ENCODE data around the gene RAMP3.

The RAMP3 gene

GRCh38 chr7:45196374-45196773 lies 38.8 kb downstream of the RAMP3 start:
- no peak overlapping the region for H3K4me2 ChIP-seq
- no peak for TF ChIP-seq CTCF (conservative IDR thresholded peaks at IDR 0.05; ENCODE audit: low read depth, low read length)
- H3K4me3 ChIP-seq (IDR thresholded peaks at IDR 0.05; ENCODE audit: insufficient read depth, low read depth, low read length), result no peak overlapping the region
- H3K27me3 ChIP-seq (ENCODE audit: insufficient read depth, low read depth), result no peaks in the 10 kb centered on the region
- H2AFZ ChIP-seq (ENCODE audit: low read depth), result no peak overlapping the region
- no peaks in the 10 kb centered on the region for H4K20me1 ChIP-seq (ENCODE audit: insufficient read depth)
- no peak overlapping the region for H3K9ac ChIP-seq
- H3K79me2 ChIP-seq (ENCODE audit: insufficient read depth, low read depth), result no peaks in the 10 kb centered on the region
- H3K4me1 ChIP-seq (ENCODE audit: low read depth, poor library complexity, severe bottlenecking), result no peaks in the 10 kb centered on the region
- no peak overlapping the region for H3K27ac ChIP-seq
- no peaks in the 10 kb centered on the region for H3K36me3 ChIP-seq (ENCODE audit: insufficient read depth)

- H3K4me3 ChIP-seq (IDR thresholded peaks at IDR 0.05; ENCODE audit: insufficient read depth, low read depth, low read length), result no peak overlapping the region
Observed at GRCh38 chr7:45197461-45197860, 39.9 kb downstream of the RAMP3 start.

GRCh38 chr7:45198986-45199385 lies 41.4 kb downstream of the RAMP3 start:
- H3K27ac ChIP-seq, result no peak overlapping the region
- no peaks in the 10 kb centered on the region for H3K36me3 ChIP-seq (ENCODE audit: insufficient read depth)
- no peaks in the 10 kb centered on the region for H3K27me3 ChIP-seq (ENCODE audit: insufficient read depth, low read depth)
- H3K79me2 ChIP-seq (ENCODE audit: insufficient read depth, low read depth), result no peaks in the 10 kb centered on the region
- no peak overlapping the region for H3K4me2 ChIP-seq
- no peaks in the 10 kb centered on the region for H4K20me1 ChIP-seq (ENCODE audit: insufficient read depth)
- TF ChIP-seq CTCF (conservative IDR thresholded peaks at IDR 0.05; ENCODE audit: low read depth, low read length), result no peak
- no peak overlapping the region for H3K4me3 ChIP-seq (IDR thresholded peaks at IDR 0.05; ENCODE audit: insufficient read depth, low read depth, low read length)
- peaks cover 4% of the 10 kb centered on the region for H3K4me1 ChIP-seq (ENCODE audit: low read depth, poor library complexity, severe bottlenecking)
- H2AFZ ChIP-seq (ENCODE audit: low read depth), result no peak overlapping the region
- H3K9ac ChIP-seq, result no peak overlapping the region

More at GRCh38 chr7:45197461-45197860, 39.9 kb downstream of the RAMP3 start:
- Histone ChIP-seq H2AFZ (ENCODE audit: low read depth) (no peak overlapping the region), H3K4me1 (ENCODE audit: low read depth, poor library complexity, severe bottlenecking) (no peaks in the 10 kb centered on the region), H3K36me3 (ENCODE audit: insufficient read depth) (no peaks in the 10 kb centered on the region), H3K4me2 (no peak overlapping the region), H3K27me3 (ENCODE audit: insufficient read depth, low read depth) (no peaks in the 10 kb centered on the region), H3K79me2 (ENCODE audit: insufficient read depth, low read depth) (no peaks in the 10 kb centered on the region), H3K27ac (no peak overlapping the region), H4K20me1 (ENCODE audit: insufficient read depth) (no peaks in the 10 kb centered on the region), H3K9ac (no peak overlapping the region)
- TF ChIP-seq CTCF (conservative IDR thresholded peaks at IDR 0.05; ENCODE audit: low read depth, low read length), result no peak

- no peaks in the 10 kb centered on the region for H3K79me2 ChIP-seq (ENCODE audit: insufficient read depth, low read depth)
- H3K9ac ChIP-seq, result no peak overlapping the region
- H3K36me3 ChIP-seq (ENCODE audit: insufficient read depth), result no peaks in the 10 kb centered on the region
- TF ChIP-seq CTCF (conservative IDR thresholded peaks at IDR 0.05; ENCODE audit: low read depth, low read length), result no peak
- no peaks in the 10 kb centered on the region for H4K20me1 ChIP-seq (ENCODE audit: insufficient read depth)
- H3K27ac ChIP-seq, result no peak overlapping the region
- no peak overlapping the region for H3K4me3 ChIP-seq (IDR thresholded peaks at IDR 0.05; ENCODE audit: insufficient read depth, low read depth, low read length)
- H3K4me2 ChIP-seq, result no peak overlapping the region
- H3K27me3 ChIP-seq (ENCODE audit: insufficient read depth, low read depth), result no peaks in the 10 kb centered on the region
- peaks cover 9% of the 10 kb centered on the region for H3K4me1 ChIP-seq (ENCODE audit: low read depth, poor library complexity, severe bottlenecking)
- H2AFZ ChIP-seq (ENCODE audit: low read depth), result no peak overlapping the region
Observed at GRCh38 chr7:45199506-45199905, 41.9 kb downstream of the RAMP3 start.
